ENCODE results near the gene CALB2.

The CALB2 gene

DNA sequence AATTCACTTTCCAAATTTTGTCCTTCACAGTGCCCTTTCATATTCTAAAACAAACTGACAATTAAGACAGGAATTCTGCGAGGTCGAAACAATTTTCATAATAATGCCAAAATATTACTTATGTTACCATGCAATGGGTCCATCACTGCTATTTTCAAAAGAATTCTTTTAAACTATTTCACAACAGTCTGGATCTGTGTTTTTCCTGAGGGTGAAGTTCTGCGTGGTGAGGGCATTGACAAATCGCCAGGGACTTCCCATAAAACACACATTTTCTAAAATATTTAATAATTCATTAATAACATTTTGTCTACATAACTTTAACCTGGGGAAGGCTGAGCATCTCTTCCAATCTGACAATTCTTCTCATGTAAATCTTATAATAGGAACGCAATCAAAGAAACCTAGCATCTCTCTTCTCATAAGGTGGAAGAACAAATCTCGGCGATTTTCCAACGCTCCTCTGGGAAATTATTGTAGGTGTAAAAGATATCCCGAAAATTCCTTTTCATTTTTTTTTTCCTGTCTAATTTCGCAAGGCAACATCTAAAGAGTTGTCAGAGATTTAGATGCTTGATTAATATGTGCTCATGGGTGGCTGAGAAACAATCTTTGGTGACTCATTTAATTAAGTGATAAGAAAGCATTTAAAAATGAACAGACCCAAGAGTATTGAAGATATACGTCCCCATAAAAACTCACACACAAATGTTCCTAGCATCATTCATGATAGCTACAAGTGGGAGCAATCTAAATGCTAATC is 41.5 kb downstream of the CALB2 start:
- no peak for TF ChIP-seq MYC (IDR thresholded peaks at IDR 0.05; ENCODE audit: low read depth, low read length)
- no peak for TF ChIP-seq POLR2A (IDR thresholded peaks at IDR 0.05; ENCODE audit: extremely low read depth, insufficient read length)
- TF ChIP-seq, protein P1, sequence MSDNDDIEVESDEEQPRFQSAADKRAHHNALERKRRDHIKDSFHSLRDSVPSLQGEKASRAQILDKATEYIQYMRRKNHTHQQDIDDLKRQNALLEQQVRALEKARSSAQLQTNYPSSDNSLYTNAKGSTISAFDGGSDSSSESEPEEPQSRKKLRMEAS (IDR thresholded peaks at IDR 0.05; ENCODE audit: low read depth, low read length) = no peak
- TF ChIP-seq, protein P2, sequence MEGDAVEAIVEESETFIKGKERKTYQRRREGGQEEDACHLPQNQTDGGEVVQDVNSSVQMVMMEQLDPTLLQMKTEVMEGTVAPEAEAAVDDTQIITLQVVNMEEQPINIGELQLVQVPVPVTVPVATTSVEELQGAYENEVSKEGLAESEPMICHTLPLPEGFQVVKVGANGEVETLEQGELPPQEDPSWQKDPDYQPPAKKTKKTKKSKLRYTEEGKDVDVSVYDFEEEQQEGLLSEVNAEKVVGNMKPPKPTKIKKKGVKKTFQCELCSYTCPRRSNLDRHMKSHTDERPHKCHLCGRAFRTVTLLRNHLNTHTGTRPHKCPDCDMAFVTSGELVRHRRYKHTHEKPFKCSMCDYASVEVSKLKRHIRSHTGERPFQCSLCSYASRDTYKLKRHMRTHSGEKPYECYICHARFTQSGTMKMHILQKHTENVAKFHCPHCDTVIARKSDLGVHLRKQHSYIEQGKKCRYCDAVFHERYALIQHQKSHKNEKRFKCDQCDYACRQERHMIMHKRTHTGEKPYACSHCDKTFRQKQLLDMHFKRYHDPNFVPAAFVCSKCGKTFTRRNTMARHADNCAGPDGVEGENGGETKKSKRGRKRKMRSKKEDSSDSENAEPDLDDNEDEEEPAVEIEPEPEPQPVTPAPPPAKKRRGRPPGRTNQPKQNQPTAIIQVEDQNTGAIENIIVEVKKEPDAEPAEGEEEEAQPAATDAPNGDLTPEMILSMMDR (IDR thresholded peaks at IDR 0.05; ENCODE audit: low read depth, low read length) = no peak
- no peak for DNase-seq (ENCODE audit: low read depth)
- no peak overlapping the region for H3K4me3 ChIP-seq (ENCODE audit: low read depth, low read length)

DNA sequence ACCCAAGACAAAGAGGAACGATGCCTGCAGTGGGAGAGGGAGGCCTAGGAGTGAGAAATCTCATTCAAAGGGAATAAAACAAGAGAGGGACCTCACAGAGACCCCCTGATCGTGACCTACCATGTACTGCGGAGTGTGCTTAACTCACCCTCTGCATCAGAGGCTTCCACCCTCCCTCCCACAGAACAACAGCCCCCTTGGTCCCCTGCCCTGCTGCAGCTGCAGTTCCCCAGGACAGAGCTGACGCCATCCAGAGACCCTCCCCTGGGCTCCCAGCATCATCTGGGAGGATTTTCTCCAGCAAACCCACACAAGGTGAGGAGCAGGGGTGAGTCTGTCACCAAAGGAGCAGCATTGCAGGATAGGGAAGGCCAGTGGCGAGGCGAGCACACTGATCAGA is 43.5 kb downstream of the CALB2 start:
- no peak for DNase-seq (ENCODE audit: low read depth)
- TF ChIP-seq, protein P2 (IDR thresholded peaks at IDR 0.05; ENCODE audit: low read depth, low read length) = no peak
- TF ChIP-seq MYC (IDR thresholded peaks at IDR 0.05; ENCODE audit: low read depth, low read length) (no peak), POLR2A (IDR thresholded peaks at IDR 0.05; ENCODE audit: extremely low read depth, insufficient read length) (no peak)
- TF ChIP-seq, protein P1 (IDR thresholded peaks at IDR 0.05; ENCODE audit: low read depth, low read length) = no peak
- H3K4me3 ChIP-seq (ENCODE audit: low read depth, low read length) = no peak overlapping the region

DNA sequence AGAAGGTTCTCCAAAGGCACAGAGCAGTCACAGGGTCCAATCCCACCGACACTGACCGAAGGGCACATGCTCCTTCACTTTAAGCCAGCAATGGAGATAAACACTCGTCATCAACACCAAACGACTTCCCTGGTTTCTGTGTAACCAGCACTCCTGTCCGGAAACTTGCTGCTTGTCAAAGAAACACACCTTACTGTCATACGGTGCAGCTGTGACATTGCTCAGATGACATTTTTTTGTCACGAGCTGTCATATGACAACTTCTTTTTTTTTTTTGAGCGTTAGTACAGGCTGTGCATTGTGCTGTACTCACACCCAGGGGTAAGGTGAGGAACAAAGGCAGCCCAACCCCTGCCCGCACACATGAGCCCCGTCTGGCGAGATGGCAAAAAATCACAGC is 44.2 kb downstream of the CALB2 start:
- no peak for TF ChIP-seq POLR2A (IDR thresholded peaks at IDR 0.05; ENCODE audit: extremely low read depth, insufficient read length)
- no peak for TF ChIP-seq MYC (IDR thresholded peaks at IDR 0.05; ENCODE audit: low read depth, low read length)
- TF ChIP-seq, protein P2 (IDR thresholded peaks at IDR 0.05; ENCODE audit: low read depth, low read length) = no peak
- no peak for DNase-seq (ENCODE audit: low read depth)
- no peak overlapping the region for H3K4me3 ChIP-seq (ENCODE audit: low read depth, low read length)

DNA sequence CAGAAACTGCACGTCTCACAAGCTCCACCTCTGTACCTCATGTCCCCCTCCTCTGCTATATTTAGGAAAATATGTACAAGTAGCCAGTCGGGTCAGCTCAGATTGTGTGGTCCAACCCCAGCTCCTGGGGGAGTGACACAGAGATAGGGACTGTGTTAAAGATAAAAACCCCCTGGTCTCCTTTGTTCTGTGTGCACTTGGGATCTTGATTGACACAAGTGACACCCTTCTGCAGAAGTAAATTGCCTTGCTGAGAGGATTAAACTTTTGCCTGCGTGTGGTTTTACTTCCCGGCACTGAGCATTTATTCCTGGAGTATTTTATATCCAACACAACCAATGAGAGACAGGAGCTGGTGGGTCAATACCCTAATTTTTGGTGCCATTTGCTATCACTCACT is 45.8 kb downstream of the CALB2 start:
- no peak for DNase-seq (ENCODE audit: low read depth)
- TF ChIP-seq MYC (IDR thresholded peaks at IDR 0.05; ENCODE audit: low read depth, low read length) = no peak
- TF ChIP-seq, protein P1 (IDR thresholded peaks at IDR 0.05; ENCODE audit: low read depth, low read length) = no peak
- TF ChIP-seq, protein P2 (IDR thresholded peaks at IDR 0.05; ENCODE audit: low read depth, low read length) = no peak
- no peak for TF ChIP-seq POLR2A (IDR thresholded peaks at IDR 0.05; ENCODE audit: extremely low read depth, insufficient read length)
- H3K4me3 ChIP-seq (ENCODE audit: low read depth, low read length) = no peak overlapping the region

DNA sequence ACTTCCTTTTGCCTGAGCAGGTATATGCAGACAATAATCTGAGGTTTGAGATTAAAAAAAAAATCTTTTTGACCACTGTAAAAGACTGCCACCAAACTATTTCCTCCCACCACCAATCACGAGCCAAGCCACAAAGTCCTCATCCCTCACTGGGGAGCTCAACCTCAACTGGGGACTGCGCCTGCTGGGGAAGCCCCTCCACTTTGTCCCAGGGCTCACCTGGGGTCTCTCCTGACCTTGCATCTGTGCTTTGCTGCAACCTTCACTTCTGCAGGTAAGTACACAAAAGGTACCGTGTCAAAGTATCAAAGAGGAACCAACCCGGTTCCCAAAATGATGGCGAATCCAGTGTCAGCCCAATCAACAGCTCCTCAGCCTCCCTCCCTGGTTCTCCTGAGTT is 47.8 kb downstream of the CALB2 start:
- DNase-seq (ENCODE audit: low read depth) = no peak
- TF ChIP-seq, protein P1 (IDR thresholded peaks at IDR 0.05; ENCODE audit: low read depth, low read length) = no peak
- TF ChIP-seq, protein P2 (IDR thresholded peaks at IDR 0.05; ENCODE audit: low read depth, low read length) = no peak
- TF ChIP-seq MYC (IDR thresholded peaks at IDR 0.05; ENCODE audit: low read depth, low read length) = no peak
- no peak for TF ChIP-seq POLR2A (IDR thresholded peaks at IDR 0.05; ENCODE audit: extremely low read depth, insufficient read length)
- no peak overlapping the region for H3K4me3 ChIP-seq (ENCODE audit: low read depth, low read length)
